Mesenchymal stem cell (in vitro differentiated cells and primary cell): ENCODE data around the gene SLC6A12.

Experiments
- DNase-seq: peaks from one replicate; pipeline ENCODE4 v3.0.0-alpha.2; 2013
- H2AFZ ChIP-seq: one replicate; pipeline ENCODE4 v1.6.1; 2013; ENCODE audit warnings: low read depth, mild to moderate bottlenecking, control low read depth, inconsistent platforms, low read length, moderate library complexity
- H2AK5ac ChIP-seq: 2 replicates; pipeline ENCODE4 v1.6.1; 2013; ENCODE audit warnings: low read length, moderate library complexity, mild to moderate bottlenecking, inconsistent platforms; ENCODE audit not compliant: severe bottlenecking
- H2BK120ac ChIP-seq: one replicate; pipeline ENCODE4 v1.6.1; 2013; ENCODE audit warnings: low read depth, mild to moderate bottlenecking, inconsistent platforms, low read length, moderate library complexity
- H2BK12ac ChIP-seq, 2 experiments: one replicate each; pipeline ENCODE4 v1.6.1; 2013; ENCODE audit warnings: inconsistent platforms in 2 of 2, low read length in 2 of 2, mild to moderate bottlenecking in 2 of 2, moderate library complexity in 2 of 2, control low read depth in 1 of 2
- H2BK15ac ChIP-seq: one replicate; pipeline ENCODE4 v1.6.1; 2013; ENCODE audit warnings: mild to moderate bottlenecking, low read depth, inconsistent platforms; ENCODE audit not compliant: poor library complexity, severe bottlenecking
- H2BK5ac ChIP-seq: 2 replicates; pipeline ENCODE4 v1.6.1; 2013; ENCODE audit warnings: low read depth, mild to moderate bottlenecking, low read length, control low read depth, inconsistent platforms; ENCODE audit not compliant: poor library complexity, severe bottlenecking
- H3K14ac ChIP-seq, 2 experiments: one replicate each; pipeline ENCODE4 v1.6.1; 2013; ENCODE audit warnings: inconsistent platforms in 2 of 2, low read length in 2 of 2, control low read depth in 1 of 2, mild to moderate bottlenecking in 1 of 2, moderate library complexity in 1 of 2
- H3K18ac ChIP-seq, 2 experiments: one replicate each; pipeline ENCODE4 v1.6.1; 2013; ENCODE audit warnings: inconsistent platforms in 2 of 2, low read length in 2 of 2, control low read depth in 1 of 2, low read depth in 1 of 2, mild to moderate bottlenecking in 1 of 2
- H3K23ac ChIP-seq, 2 experiments: one replicate each; pipeline ENCODE4 v1.6.1; 2013; ENCODE audit warnings: inconsistent platforms in 2 of 2, low read length in 2 of 2, mild to moderate bottlenecking in 2 of 2, moderate library complexity in 2 of 2, control low read depth in 1 of 2
- H3K27ac ChIP-seq: 2 replicates; pipeline ENCODE4 v1.5.1; 2013; ENCODE audit warnings: mild to moderate bottlenecking, moderate library complexity, low read length, control low read depth, inconsistent platforms; ENCODE audit not compliant: poor library complexity, severe bottlenecking
- H3K27me3 ChIP-seq, 2 experiments: 2 replicates each; pipeline versions ENCODE4 v1.6.1 to v1.7.0; 2013; ENCODE audit warnings: low read length in 2 of 2, mild to moderate bottlenecking in 2 of 2, moderate library complexity in 2 of 2, control low read depth in 1 of 2, inconsistent platforms in 1 of 2; ENCODE audit not compliant: control insufficient read depth in 1 of 2, insufficient read depth in 1 of 2
- H3K36me3 ChIP-seq, 2 experiments: 2 replicates each; pipeline versions ENCODE4 v1.6.1 to v1.7.0; 2013; ENCODE audit warnings: low read length in 2 of 2, control low read depth in 1 of 2, inconsistent platforms in 1 of 2, low read depth in 1 of 2, mild to moderate bottlenecking in 1 of 2; ENCODE audit not compliant: insufficient read depth in 2 of 2, control insufficient read depth in 1 of 2
- H3K4ac ChIP-seq, 2 experiments: one replicate each; pipeline ENCODE4 v1.6.1; 2013; ENCODE audit warnings: inconsistent platforms in 2 of 2, low read length in 2 of 2, mild to moderate bottlenecking in 2 of 2, moderate library complexity in 2 of 2, control low read depth in 1 of 2, low read depth in 1 of 2
- H3K4me1 ChIP-seq: 2 replicates; pipeline ENCODE4 v1.6.1; 2013; ENCODE audit warnings: low read depth, low read length, control low read depth; ENCODE audit not compliant: control insufficient read depth, insufficient read depth
- H3K4me2 ChIP-seq: 2 replicates; pipeline ENCODE4 v1.6.1; 2013; ENCODE audit warnings: low read length, mild to moderate bottlenecking, inconsistent platforms; ENCODE audit not compliant: poor library complexity, severe bottlenecking
- H3K4me3 ChIP-seq, 2 experiments: 2 replicates each; pipeline versions ENCODE4 v1.5.1 to v1.7.0; 2013; ENCODE audit warnings: low read length in 2 of 2, mild to moderate bottlenecking in 2 of 2, control low read depth in 1 of 2, low read depth in 1 of 2; ENCODE audit not compliant: insufficient read depth in 1 of 2
- H3K79me1 ChIP-seq: replicated peaks from 2 replicates; pipeline ENCODE4 v1.6.1; 2013; ENCODE audit warnings: mild to moderate bottlenecking, control low read depth, low read length, inconsistent platforms; ENCODE audit not compliant: poor library complexity, severe bottlenecking
- H3K9ac ChIP-seq: 2 replicates; pipeline ENCODE4 v1.7.0; 2013; ENCODE audit warnings: mild to moderate bottlenecking, low read length, moderate library complexity
- H3K9me3 ChIP-seq: 2 replicates; pipeline ENCODE4 v1.7.0; 2013; ENCODE audit warnings: mild to moderate bottlenecking, low read length; ENCODE audit not compliant: control insufficient read depth
- H4K8ac ChIP-seq: one replicate; pipeline ENCODE4 v1.6.1; 2013; ENCODE audit warnings: inconsistent platforms, mild to moderate bottlenecking, low read length, moderate library complexity
- H4K91ac ChIP-seq: one replicate; pipeline ENCODE4 v1.6.1; 2013; ENCODE audit warnings: mild to moderate bottlenecking, low read length, inconsistent platforms
- WGBS: methylation state at CpG from one replicate; pipeline ENCODE4 v1.1.7; 2013; ENCODE audit warnings: mixed read lengths; 5-methylcytosine and 5-hydroxymethylcytosine counted together

The SLC6A12 gene

DNA sequence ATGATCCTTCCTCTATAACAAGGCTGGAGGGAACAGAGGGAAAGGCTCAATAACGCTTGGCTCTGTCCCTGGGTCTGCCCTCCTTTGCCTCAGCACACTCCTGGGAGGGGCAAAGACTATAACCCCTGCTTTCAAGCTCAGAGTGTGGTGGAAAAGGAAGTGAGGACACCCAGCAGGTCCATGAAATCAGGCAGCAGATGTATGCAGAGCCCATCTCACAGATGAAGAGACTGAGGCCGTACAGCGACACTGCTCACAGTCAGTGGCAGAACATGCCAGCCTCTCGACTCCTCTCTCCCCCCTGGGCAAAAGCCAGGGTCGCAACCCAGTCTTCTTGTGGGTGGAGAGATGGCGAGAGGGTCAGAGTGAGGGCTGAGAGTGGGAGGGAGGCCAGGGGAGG is 39.8 kb downstream of the SLC6A12 start:
- Histone ChIP-seq H2BK12ac (no peak overlapping the region), H3K4me2 (no peak overlapping the region), H2BK120ac (no peak overlapping the region), H4K8ac (no peak overlapping the region), H3K27me3 (peaks cover 0 to 39% of the 10 kb centered on the region in 2 experiments), H2AFZ (no peak overlapping the region), H2AK5ac (peak overlapping the region; percentile 33), H3K9me3 (no peaks in the 10 kb centered on the region), H3K14ac (no peak overlapping the region), H3K9ac (no peak overlapping the region), H2BK15ac (no peak overlapping the region), H3K23ac (no peak overlapping the region), H3K4me3 (no peak overlapping the region), H3K18ac (no peak overlapping the region), H3K36me3 (peaks cover 0 to 3% of the 10 kb centered on the region in 2 experiments), H4K91ac (no peak overlapping the region), H3K4ac (no peak overlapping the region), H2BK5ac (no peak overlapping the region), H3K27ac (no peak overlapping the region), H3K4me1 (peaks cover 90% of the 10 kb centered on the region), H3K79me1 (peaks cover 2% of the 10 kb centered on the region)
- 86% methylated on average over 4 of the region's 6 CpGs for WGBS
- DNase-seq: no peak

GRCh38 chr12:172732-173161 is 41.2 kb downstream of the SLC6A12 start:
- Histone ChIP-seq H3K14ac (no peak overlapping the region), H3K4me2 (no peak overlapping the region), H3K23ac (no peak overlapping the region), H3K36me3 (peaks cover 0 to 3% of the 10 kb centered on the region in 2 experiments), H4K8ac (no peak overlapping the region), H3K4me1 (peaks cover 90% of the 10 kb centered on the region), H3K27me3 (peaks cover 0 to 51% of the 10 kb centered on the region in 2 experiments), H3K9ac (no peak overlapping the region), H2BK120ac (no peak overlapping the region), H2AFZ (no peak overlapping the region), H4K91ac (no peak overlapping the region), H3K27ac (no peak overlapping the region), H3K79me1 (peaks cover 2% of the 10 kb centered on the region), H2BK12ac (peak overlapping the region in 1 of 2 experiments; percentile 8), H3K9me3 (no peaks in the 10 kb centered on the region), H2BK15ac (no peak overlapping the region), H2AK5ac (peak overlapping the region; percentile 18), H3K4me3 (no peak overlapping the region), H3K18ac (no peak overlapping the region), H3K4ac (no peak overlapping the region), H2BK5ac (no peak overlapping the region)
- DNase-seq: no peak
- WGBS: 81% methylated on average over 15 of the region's 15 CpGs

GRCh38 chr12:171743-172676 is 41.9 kb downstream of the SLC6A12 start:
- no peak overlapping the region for H2BK120ac ChIP-seq
- H2BK15ac ChIP-seq: no peak overlapping the region
- peak overlapping the region; percentile 81 for H2AK5ac ChIP-seq
- no peak overlapping the region for H3K9ac ChIP-seq
- no peak overlapping the region for H3K4ac ChIP-seq
- no peak overlapping the region for H2AFZ ChIP-seq
- H3K14ac ChIP-seq: peak overlapping the region in 1 of 2 experiments; percentile 71
- H2BK5ac ChIP-seq: no peak overlapping the region
- H4K91ac ChIP-seq: no peak overlapping the region
- peak overlapping the region in 1 of 2 experiments; percentile 8 for H2BK12ac ChIP-seq
- 77% methylated on average over 17 of the region's 18 CpGs for WGBS
- peak overlapping the region; percentile 23 for H3K4me2 ChIP-seq
- H3K18ac ChIP-seq: no peak overlapping the region
- H3K23ac ChIP-seq: no peak overlapping the region
- no peak overlapping the region for H3K4me3 ChIP-seq
- peak overlapping the region; percentile 3 for H3K27ac ChIP-seq
- peaks cover 0 to 59% of the 10 kb centered on the region in 2 experiments for H3K27me3 ChIP-seq
- peaks cover 85% of the 10 kb centered on the region for H3K4me1 ChIP-seq
- H3K79me1 ChIP-seq: peaks cover 2% of the 10 kb centered on the region
- DNase-seq: no peak
- H4K8ac ChIP-seq: no peak overlapping the region
- no peaks in the 10 kb centered on the region for H3K9me3 ChIP-seq
- H3K36me3 ChIP-seq: peaks cover 0 to 3% of the 10 kb centered on the region in 2 experiments

GRCh38 chr12:171276-171675 is 42.7 kb downstream of the SLC6A12 start:
- Histone ChIP-seq H2BK15ac (no peak overlapping the region), H2BK120ac (no peak overlapping the region), H3K23ac (no peak overlapping the region), H3K4me1 (peaks cover 79% of the 10 kb centered on the region), H2AK5ac (peak overlapping the region; percentile 81), H3K4ac (no peak overlapping the region), H3K4me3 (no peak overlapping the region), H2BK5ac (no peak overlapping the region), H2AFZ (no peak overlapping the region), H3K79me1 (peaks cover 2% of the 10 kb centered on the region), H3K27me3 (peaks cover 0 to 66% of the 10 kb centered on the region in 2 experiments), H3K9ac (no peak overlapping the region), H3K14ac (no peak overlapping the region), H3K9me3 (no peaks in the 10 kb centered on the region), H2BK12ac (no peak overlapping the region), H3K27ac (peak overlapping the region; percentile 89), H4K91ac (no peak overlapping the region), H3K4me2 (no peak overlapping the region), H4K8ac (no peak overlapping the region), H3K36me3 (peaks cover 0 to 3% of the 10 kb centered on the region in 2 experiments), H3K18ac (no peak overlapping the region)
- DNase-seq: no peak
- WGBS: 82% methylated on average over 10 of the region's 10 CpGs
